NT2/D1 (cell line): Measurements from ENCODE around the gene KCNJ9.

Experiments used
- DNase-seq: peaks from one replicate; pipeline ENCODE4 v3.0.0-alpha.2; 2011; ENCODE audit warnings: low read depth, low spot score
- H3K27me3 ChIP-seq: 2 replicates; pipeline ENCODE4 v1.6.0; 2011; ENCODE audit warnings: mild to moderate bottlenecking; ENCODE audit not compliant: insufficient read length, insufficient read depth
- H3K36me3 ChIP-seq: 2 replicates; pipeline ENCODE4 v1.6.1; 2011; ENCODE audit warnings: mild to moderate bottlenecking, low read length, mixed read lengths; ENCODE audit not compliant: insufficient read depth, insufficient read length
- H3K4me1 ChIP-seq: 2 replicates; pipeline ENCODE4 v1.5.1; 2011; ENCODE audit not compliant: insufficient read depth, insufficient read length
- H3K4me3 ChIP-seq: 2 replicates; pipeline ENCODE4 v1.5.1; 2011; ENCODE audit warnings: low read depth; ENCODE audit not compliant: insufficient read length
- H3K9ac ChIP-seq: 2 replicates; pipeline ENCODE4 v1.6.0; 2011; ENCODE audit warnings: low read depth; ENCODE audit not compliant: insufficient read length
- H3K9me3 ChIP-seq: 2 replicates; pipeline ENCODE4 v1.5.1; 2011; ENCODE audit warnings: mild to moderate bottlenecking, low read length; ENCODE audit not compliant: insufficient read depth
- SUZ12 ChIP-seq: IDR thresholded peaks from 2 replicates; pipeline ENCODE4 v1.6.1; 2011; ENCODE audit not compliant: insufficient read length, insufficient read depth; ENCODE audit errors: extremely low read depth
- YY1 ChIP-seq: IDR thresholded peaks from 2 replicates; pipeline ENCODE4 v1.6.1; 2011; ENCODE audit not compliant: insufficient read length, insufficient read depth
- ZNF274 ChIP-seq: IDR thresholded peaks from 2 replicates; pipeline ENCODE4 v1.6.1; 2011; ENCODE audit warnings: mild to moderate bottlenecking, low read depth, low read length

Gene KCNJ9

DNA sequence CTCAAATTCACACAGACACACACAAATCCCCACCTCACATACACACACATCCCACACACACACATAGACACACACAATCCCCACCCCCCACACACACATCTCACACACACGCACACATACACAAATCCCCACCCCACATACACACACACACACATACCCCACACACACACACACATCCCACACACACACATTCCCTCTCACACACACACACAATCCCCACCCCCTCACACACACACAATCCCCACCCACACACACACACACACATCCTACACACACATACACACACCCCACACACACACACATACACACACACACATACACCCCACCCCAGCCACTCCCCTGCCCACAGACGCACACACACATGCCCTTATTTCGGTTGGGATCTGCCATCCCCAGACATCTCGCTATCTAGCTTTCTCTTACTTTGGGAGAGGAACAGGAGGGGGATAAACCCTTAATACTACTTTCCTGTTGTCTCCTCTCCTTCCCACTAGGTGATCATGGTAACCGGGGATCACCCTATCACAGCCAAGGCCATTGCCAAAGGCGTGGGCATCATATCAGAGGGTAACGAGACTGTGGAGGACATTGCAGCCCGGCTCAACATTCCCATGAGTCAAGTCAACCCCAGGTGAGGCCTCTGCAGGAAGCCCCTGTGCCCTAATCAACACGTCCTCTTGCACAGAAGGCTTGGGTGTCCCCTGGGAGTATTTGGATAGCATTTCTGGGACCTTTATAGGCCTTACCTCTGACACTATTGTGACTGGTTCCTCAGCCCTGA, 52.8 kb downstream of the KCNJ9 start:
- DNase-seq: no peak
- no peaks in the 10 kb centered on the region for H3K4me1 ChIP-seq

DNA sequence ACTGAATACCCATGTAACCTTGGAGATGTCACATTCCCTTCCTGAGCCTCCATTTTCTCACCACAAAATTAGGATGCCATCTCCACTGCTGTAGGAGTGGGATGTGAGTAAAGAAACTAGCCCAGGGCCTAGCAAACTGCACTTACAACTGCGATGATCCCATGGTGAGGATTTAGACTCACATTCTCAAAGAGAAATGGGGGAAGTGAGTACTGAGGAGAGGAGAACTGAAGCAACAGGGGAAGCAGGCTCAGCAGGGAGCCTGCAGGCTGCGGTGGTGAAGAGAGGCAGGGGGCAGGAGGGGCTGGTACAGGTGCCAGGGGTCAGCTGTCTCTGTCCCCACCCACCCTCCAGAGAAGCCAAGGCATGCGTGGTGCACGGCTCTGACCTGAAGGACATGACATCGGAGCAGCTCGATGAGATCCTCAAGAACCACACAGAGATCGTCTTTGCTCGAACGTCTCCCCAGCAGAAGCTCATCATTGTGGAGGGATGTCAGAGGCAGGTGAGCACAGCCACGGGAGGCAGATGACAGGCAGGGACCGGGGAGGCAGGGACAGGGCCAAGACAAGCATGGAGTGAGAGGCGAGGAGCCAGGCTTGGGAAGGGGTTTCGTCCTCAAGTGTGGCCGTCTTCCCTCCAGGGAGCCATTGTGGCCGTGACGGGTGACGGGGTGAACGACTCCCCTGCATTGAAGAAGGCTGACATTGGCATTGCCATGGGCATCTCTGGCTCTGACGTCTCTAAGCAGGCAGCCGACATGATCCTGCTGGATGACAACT, 53.6 kb downstream of the KCNJ9 start:
- TF ChIP-seq ZNF274 (no peak), SUZ12 (no peak), YY1 (no peak)
- H3K9ac ChIP-seq: no peak overlapping the region
- no peak for DNase-seq
- no peaks in the 10 kb centered on the region for H3K4me1 ChIP-seq
- H3K4me3 ChIP-seq: no peak overlapping the region
- H3K36me3 ChIP-seq: peaks cover 95% of the 10 kb centered on the region
- no peaks in the 10 kb centered on the region for H3K9me3 ChIP-seq
- no peaks in the 10 kb centered on the region for H3K27me3 ChIP-seq

More for the DNA sequence above, 52.8 kb downstream of the KCNJ9 start:
- no peaks in the 10 kb centered on the region for H3K9me3 ChIP-seq
- no peak overlapping the region for H3K4me3 ChIP-seq
- no peak overlapping the region for H3K9ac ChIP-seq
- peaks cover 95% of the 10 kb centered on the region for H3K36me3 ChIP-seq
- no peaks in the 10 kb centered on the region for H3K27me3 ChIP-seq
- no peak for TF ChIP-seq SUZ12
- TF ChIP-seq ZNF274: no peak
- TF ChIP-seq YY1: no peak

DNA sequence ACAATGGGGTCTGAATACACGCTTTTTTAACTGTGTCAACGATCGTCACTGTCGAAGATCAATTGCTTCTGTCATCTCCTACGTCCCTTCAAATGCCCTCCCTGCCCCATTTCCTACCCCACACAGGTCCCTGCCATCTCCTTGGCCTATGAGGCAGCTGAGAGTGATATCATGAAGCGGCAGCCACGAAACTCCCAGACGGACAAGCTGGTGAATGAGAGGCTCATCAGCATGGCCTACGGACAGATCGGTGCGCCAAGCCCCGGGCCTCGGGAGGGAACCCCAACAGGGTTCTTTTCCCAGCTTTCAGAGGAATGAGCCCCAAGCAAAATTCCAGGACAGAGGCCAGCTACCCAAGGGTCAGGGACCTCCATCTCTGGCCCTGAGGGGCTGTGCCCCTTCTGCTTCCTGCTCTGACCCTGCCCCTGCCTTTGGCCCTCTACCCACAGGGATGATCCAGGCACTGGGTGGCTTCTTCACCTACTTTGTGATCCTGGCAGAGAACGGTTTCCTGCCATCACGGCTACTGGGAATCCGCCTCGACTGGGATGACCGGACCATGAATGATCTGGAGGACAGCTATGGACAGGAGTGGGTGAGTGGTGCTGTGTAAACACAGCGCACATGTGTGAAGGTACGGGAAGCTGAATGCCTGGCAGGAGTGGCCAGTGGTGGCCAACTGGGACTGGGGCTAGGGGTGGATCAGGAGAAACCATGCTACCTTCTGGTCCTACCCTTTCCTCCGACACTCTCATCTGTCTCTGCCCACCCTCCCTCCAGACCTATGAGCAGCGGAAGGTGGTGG, 55.0 kb downstream of the KCNJ9 start:
- Histone ChIP-seq H3K36me3 (peaks cover 94% of the 10 kb centered on the region), H3K4me1 (no peaks in the 10 kb centered on the region)

DNA sequence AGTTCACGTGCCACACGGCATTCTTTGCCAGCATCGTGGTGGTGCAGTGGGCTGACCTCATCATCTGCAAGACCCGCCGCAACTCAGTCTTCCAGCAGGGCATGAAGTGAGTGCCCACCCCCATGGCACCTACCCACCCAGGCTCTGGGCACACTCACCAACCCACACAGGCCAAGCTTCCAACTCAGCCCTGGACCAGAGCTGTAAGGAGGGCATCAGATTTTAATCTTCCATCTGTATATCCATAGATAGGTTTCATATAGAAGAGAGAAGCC, 55.5 kb downstream of the KCNJ9 start:
- no peak overlapping the region for H3K4me3 ChIP-seq
- no peaks in the 10 kb centered on the region for H3K9me3 ChIP-seq
- peaks cover 96% of the 10 kb centered on the region for H3K36me3 ChIP-seq
- no peaks in the 10 kb centered on the region for H3K4me1 ChIP-seq
- TF ChIP-seq YY1 (no peak), ZNF274 (no peak), SUZ12 (no peak)
- H3K9ac ChIP-seq: no peak overlapping the region
- no peaks in the 10 kb centered on the region for H3K27me3 ChIP-seq
- no peak for DNase-seq

More for the DNA sequence above, 55.0 kb downstream of the KCNJ9 start:
- Histone ChIP-seq H3K9ac (no peak overlapping the region), H3K4me3 (no peak overlapping the region), H3K27me3 (no peaks in the 10 kb centered on the region), H3K9me3 (no peaks in the 10 kb centered on the region)
- no peak for DNase-seq
- no peak for TF ChIP-seq SUZ12
- TF ChIP-seq YY1: no peak
- no peak for TF ChIP-seq ZNF274

DNA sequence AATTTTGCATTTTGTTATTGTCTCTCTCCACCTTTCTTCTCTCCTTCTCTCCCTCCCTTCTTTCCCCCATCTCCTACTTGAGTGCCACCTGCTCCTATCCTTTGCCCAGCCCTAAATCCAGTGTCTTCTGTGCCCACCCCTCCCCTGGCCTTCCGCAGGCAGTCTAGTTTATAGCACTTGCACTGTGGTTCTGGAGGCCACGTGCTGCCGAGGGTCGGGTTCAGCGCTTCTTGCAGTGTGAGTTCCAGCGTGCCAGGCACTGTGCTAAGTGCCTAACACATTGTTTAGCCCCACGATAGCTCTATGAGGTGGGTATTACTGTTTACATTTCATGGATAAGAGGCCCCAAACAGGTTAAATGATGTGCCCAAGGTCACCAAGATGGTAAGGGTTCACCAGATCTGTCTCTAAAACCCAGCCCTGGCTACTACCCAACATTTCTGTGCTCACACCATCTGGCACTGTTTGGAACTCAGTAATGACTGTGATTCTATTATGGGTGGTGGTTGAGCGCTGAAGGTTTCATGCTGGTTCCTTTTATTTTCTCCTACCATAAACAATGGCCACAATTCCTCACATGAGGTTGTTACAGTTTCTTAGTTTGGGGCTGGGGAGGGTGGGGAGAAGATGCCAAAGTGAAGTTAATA, 56.0 kb downstream of the KCNJ9 start:
- DNase-seq: no peak
- peaks cover 96% of the 10 kb centered on the region for H3K36me3 ChIP-seq
- H3K27me3 ChIP-seq: no peaks in the 10 kb centered on the region

DNA sequence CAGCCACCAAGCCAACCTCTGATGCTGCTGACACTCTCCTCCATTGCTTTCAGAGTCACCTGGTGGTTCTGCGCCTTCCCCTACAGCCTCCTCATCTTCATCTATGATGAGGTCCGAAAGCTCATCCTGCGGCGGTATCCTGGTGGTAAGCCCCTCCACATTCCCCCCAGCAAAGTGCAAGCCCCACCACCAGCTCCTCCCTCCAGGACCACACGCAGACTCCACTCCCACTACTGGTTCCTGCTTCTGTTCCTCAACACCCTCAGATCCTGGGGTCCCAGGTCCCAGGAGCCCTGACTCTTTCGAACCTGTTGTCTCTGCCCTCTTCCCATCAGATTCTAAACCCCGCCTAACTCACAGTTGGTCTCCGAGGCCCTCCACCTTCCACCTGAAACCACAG, 58.5 kb downstream of the KCNJ9 start:
- Histone ChIP-seq H3K4me1 (no peaks in the 10 kb centered on the region), H3K4me3 (no peak overlapping the region), H3K36me3 (peaks cover 76% of the 10 kb centered on the region), H3K9ac (no peak overlapping the region), H3K27me3 (no peaks in the 10 kb centered on the region), H3K9me3 (no peaks in the 10 kb centered on the region)
- no peak for DNase-seq
- TF ChIP-seq YY1 (no peak), SUZ12 (no peak), ZNF274 (no peak)

More for the DNA sequence above, 56.0 kb downstream of the KCNJ9 start:
- TF ChIP-seq SUZ12 (no peak), ZNF274 (no peak), YY1 (no peak)
- H3K4me1 ChIP-seq: no peaks in the 10 kb centered on the region
- no peak overlapping the region for H3K4me3 ChIP-seq
- H3K9ac ChIP-seq: no peak overlapping the region
- no peaks in the 10 kb centered on the region for H3K9me3 ChIP-seq
